ENCODE results near the gene RCAN1. TPM values are rescaled to one million over a fixed set of nuclear protein-coding genes. Genes with fewer than 3 reads are reported as not detected.

Gene RCAN1
- total RNA-seq, 1 experiment from 2014 or later: 5.4 TPM

Other genes with a start within 250 kb of the RCAN1 start
- 1.3 and 7.7 TPM in 2 replicates for gene SMIM11, start 239.6 kb downstream of the RCAN1 start, total RNA-seq (2021)
- gene SMIM34, start 191.2 kb downstream of the RCAN1 start, total RNA-seq (2021): not detected in 2 replicates
- 0.13 TPM in 1 of 2 replicates, not detected in the other for gene KCNE1, start 102.9 kb downstream of the RCAN1 start, total RNA-seq (2021)
- not detected in 2 replicates for gene CLIC6, start 53.9 kb upstream of the RCAN1 start, total RNA-seq (2021)